Sigmoid colon (tissue), 7 donors: ENCODE measurements around the gene SIAE. TPM values are rescaled to one million over a fixed set of nuclear protein-coding genes. Genes with fewer than 3 reads are reported as not detected.

Source experiments
- DNase-seq: peaks from one replicate; pipeline ENCODE4 v3.0.0-alpha.2; 2019
- H3K27ac ChIP-seq, 4 donors: fragments of 200-600 bp; sonication (generic); one replicate each; pipeline ENCODE4 v1.5.1; 2016 to 2019; ENCODE audit warnings: mild to moderate bottlenecking in 1 of 4
- H3K27me3 ChIP-seq, 3 donors: fragments of 200-600 bp; sonication (generic); one replicate each; pipeline ENCODE4 v1.5.1; 2019; ENCODE audit warnings: mild to moderate bottlenecking in 1 of 3
- H3K36me3 ChIP-seq, 4 donors: fragments of 200-600 bp; sonication (generic); one replicate each; pipeline ENCODE4 v1.5.1; 2016 to 2019
- H3K4me1 ChIP-seq, 4 donors: fragments of 200-600 bp; sonication (generic); one replicate each; pipeline ENCODE4 v1.5.1; 2017 to 2019
- H3K4me3 ChIP-seq, 4 donors: fragments of 200-600 bp; sonication (generic); one replicate each; pipeline ENCODE4 v1.5.1; 2017 to 2019; ENCODE audit warnings: mild to moderate bottlenecking in 2 of 4, moderate library complexity in 1 of 4
- H3K9me3 ChIP-seq, 4 donors: fragments of 200-600 bp in 3 of 4; sonication (generic) in 3 of 4; one replicate each; pipeline versions ENCODE4 v1.5.1 to v1.6.1; 2013 to 2019
- CTCF ChIP-seq, 4 experiments: fragments of 450-650 bp in 3 of 4; fragments of 200-600 bp in 1 of 4; IDR thresholded peaks; one replicate each; pipeline ENCODE4 v1.5.1; 2016 to 2019; ENCODE audit warnings: antibody characterized with exemption in 4 of 4, mild to moderate bottlenecking in 3 of 4, moderate library complexity in 2 of 4
- EP300 ChIP-seq, 4 donors: sonication (generic); formaldehyde crosslinking; IDR thresholded peaks; one replicate each; pipeline ENCODE4 v1.6.1; 2017; ENCODE audit warnings: antibody characterized with exemption in 4 of 4
- POLR2A ChIP-seq, 2 donors: fragments of 450-650 bp; IDR thresholded peaks; one replicate each; pipeline ENCODE4 v1.6.1; 2016; ENCODE audit warnings: antibody characterized with exemption in 2 of 2, mild to moderate bottlenecking in 2 of 2, moderate library complexity in 2 of 2
- POLR2AphosphoS5 ChIP-seq, 4 donors: sonication (generic); formaldehyde crosslinking; IDR thresholded peaks; one replicate each; pipeline ENCODE4 v1.6.1; 2017; ENCODE audit warnings: antibody characterized with exemption in 4 of 4
- WGBS, 2 donors: extraction: QIAGEN DNeasy Blood & Tissue Kit; methylation state at CpG; one replicate each; pipeline ENCODE4 v1.1.7; 2013; 5-methylcytosine and 5-hydroxymethylcytosine counted together
- intact Hi-C: fragments of 100-400 bp; cut with DNase I; formaldehyde crosslinking; loops from one replicate; pipeline ENCODE4 v1.15.1; 2023
- polyA plus RNA-seq, 3 donors: library from polyadenylated mRNA; stranded (reverse); fragments of 200-250 nt; gene quantifications; one replicate each; pipeline ENCODE4 v1.2.3, GENCODE V29; 2013
- total RNA-seq, 4 donors: library from RNA; depleted of rRNA; stranded (reverse); fragments of >200 nt; gene quantifications; one replicate each; pipeline ENCODE4 v1.1.0, GENCODE V29; 2016
- donor health status: healthy with polysubstance abuse.
- donor health status: Bipolar disorder and iron deficiency.
- donor health status: healthy.

Gene SIAE
- total and polyA plus RNA-seq, 7 donors, result 2.5 to 62.2 (median 7.2) TPM

GRCh38 chr11:124663861-124664260 is 9.7 kb downstream of the SIAE start:
- Histone ChIP-seq H3K4me1 (no peaks in the 10 kb centered on the region), H3K4me3 (no peak overlapping the region), H3K36me3 (peaks cover 0 to 23% (median 0%) of the 10 kb centered on the region in 4 donors), H3K9me3 (no peaks in the 10 kb centered on the region), H3K27ac (no peak overlapping the region), H3K27me3 (no peaks in the 10 kb centered on the region)
- intact Hi-C loops, result no loop called here
- 95 to 96% methylated on average over 2 of the region's 2 CpGs for WGBS, 2 donors
- no peak for DNase-seq
- TF ChIP-seq CTCF (IDR thresholded peaks at IDR 0.05), result no peak
- TF ChIP-seq EP300 (IDR thresholded peaks at IDR 0.05), result no peak
- no peak for TF ChIP-seq POLR2A (IDR thresholded peaks at IDR 0.05)
- no peak for TF ChIP-seq POLR2AphosphoS5 (IDR thresholded peaks at IDR 0.05)

GRCh38 chr11:124662106-124662505 is 11.4 kb downstream of the SIAE start:
- Histone ChIP-seq H3K27ac (no peak overlapping the region), H3K4me1 (no peaks in the 10 kb centered on the region), H3K36me3 (peaks cover 0 to 33% (median 0%) of the 10 kb centered on the region in 4 donors), H3K4me3 (no peak overlapping the region), H3K9me3 (no peaks in the 10 kb centered on the region), H3K27me3 (no peaks in the 10 kb centered on the region)
- no peak for TF ChIP-seq POLR2A (IDR thresholded peaks at IDR 0.05)
- TF ChIP-seq EP300 (IDR thresholded peaks at IDR 0.05), result no peak
- no peak for TF ChIP-seq CTCF (IDR thresholded peaks at IDR 0.05)
- no peak for TF ChIP-seq POLR2AphosphoS5 (IDR thresholded peaks at IDR 0.05)
- DNase-seq, result no peak
- WGBS, 2 donors, result 87 to 92% methylated on average over 4 of the region's 4 CpGs
- intact Hi-C loops, result no loop called here

- no peak overlapping the region for H3K27ac ChIP-seq
- peaks cover 0 to 35% (median 0%) of the 10 kb centered on the region in 4 donors for H3K36me3 ChIP-seq
- no peaks in the 10 kb centered on the region for H3K9me3 ChIP-seq
- intact Hi-C loops, result no loop called here
- H3K4me3 ChIP-seq, result no peak overlapping the region
- no peak for TF ChIP-seq CTCF (IDR thresholded peaks at IDR 0.05)
- no peak for TF ChIP-seq POLR2AphosphoS5 (IDR thresholded peaks at IDR 0.05)
- TF ChIP-seq POLR2A (IDR thresholded peaks at IDR 0.05), result no peak
- no peak for TF ChIP-seq EP300 (IDR thresholded peaks at IDR 0.05)
- H3K4me1 ChIP-seq, result no peaks in the 10 kb centered on the region
- DNase-seq, result no peak
- no peaks in the 10 kb centered on the region for H3K27me3 ChIP-seq
Observed at GRCh38 chr11:124661553-124661952, 12.0 kb downstream of the SIAE start.

GRCh38 chr11:124658986-124659385 is 14.6 kb downstream of the SIAE start:
- peaks cover 0 to 27% (median 0%) of the 10 kb centered on the region in 4 donors for H3K36me3 ChIP-seq
- H3K9me3 ChIP-seq, result no peaks in the 10 kb centered on the region
- H3K4me3 ChIP-seq, result no peak overlapping the region
- intact Hi-C loops, result no loop called here
- 91 to 92% methylated on average over 1 of the region's 1 CpG for WGBS, 2 donors
- H3K27me3 ChIP-seq, result no peaks in the 10 kb centered on the region
- no peaks in the 10 kb centered on the region for H3K4me1 ChIP-seq
- no peak overlapping the region for H3K27ac ChIP-seq
- DNase-seq, result no peak
- TF ChIP-seq POLR2AphosphoS5 (IDR thresholded peaks at IDR 0.05) (no peak), EP300 (IDR thresholded peaks at IDR 0.05) (no peak), CTCF (IDR thresholded peaks at IDR 0.05) (no peak), POLR2A (IDR thresholded peaks at IDR 0.05) (no peak)

GRCh38 chr11:124658501-124658900 is 15.0 kb downstream of the SIAE start:
- H3K4me1 ChIP-seq, result no peaks in the 10 kb centered on the region
- no peaks in the 10 kb centered on the region for H3K27me3 ChIP-seq
- H3K27ac ChIP-seq, result no peak overlapping the region
- TF ChIP-seq POLR2A (IDR thresholded peaks at IDR 0.05) (no peak), EP300 (IDR thresholded peaks at IDR 0.05) (no peak), CTCF (IDR thresholded peaks at IDR 0.05) (no peak), POLR2AphosphoS5 (IDR thresholded peaks at IDR 0.05) (no peak)
- DNase-seq, result no peak
- no peak overlapping the region for H3K4me3 ChIP-seq
- H3K9me3 ChIP-seq, result no peaks in the 10 kb centered on the region
- 83 to 88% methylated on average over 3 of the region's 3 CpGs for WGBS, 2 donors
- intact Hi-C loops, result no loop called here
- peaks cover 0 to 32% (median 0%) of the 10 kb centered on the region in 4 donors for H3K36me3 ChIP-seq
